Esophagus squamous epithelium (tissue), 4 donors: ENCODE data around the gene TUT4.

Source experiments
- POLR2A ChIP-seq, 4 donors: fragments of 450-650 bp; IDR thresholded peaks; one replicate each; pipeline ENCODE4 v1.6.1; 2017; ENCODE audit warnings: antibody characterized with exemption in 4 of 4, mild to moderate bottlenecking in 4 of 4, moderate library complexity in 3 of 4
- TF ChIP-seq, protein P1 (sequence below), 6 experiments: fragments of 450-650 bp in 4 of 6; fragments of 200-600 bp in 2 of 6; sonication (generic) in 2 of 6; IDR thresholded peaks; one replicate each; pipeline ENCODE4 v1.5.1; 2016 to 2019; ENCODE audit warnings: antibody characterized with exemption in 6 of 6, mild to moderate bottlenecking in 4 of 6, moderate library complexity in 4 of 6

DNA sequence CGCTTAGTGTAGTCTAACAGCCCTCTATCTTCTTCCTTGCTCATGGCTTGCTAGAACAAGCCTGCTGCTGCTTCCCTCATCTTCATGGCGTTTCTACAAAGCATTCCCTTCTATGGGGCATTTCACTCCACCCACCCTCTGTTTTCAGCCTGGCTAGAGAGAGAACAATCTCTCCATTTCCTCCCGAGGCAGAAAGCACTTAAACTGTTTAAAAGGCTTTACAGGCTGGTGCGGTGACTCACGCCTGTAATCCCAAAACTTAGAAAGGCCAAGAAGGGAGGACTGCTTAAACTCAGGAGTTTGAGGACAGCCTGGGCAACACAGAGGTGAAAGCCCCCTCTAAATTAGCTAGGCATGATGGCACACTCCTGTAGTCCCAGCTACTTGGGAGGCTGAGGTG, 166.4 kb downstream of the TUT4 start:
- TF ChIP-seq, protein P1, sequence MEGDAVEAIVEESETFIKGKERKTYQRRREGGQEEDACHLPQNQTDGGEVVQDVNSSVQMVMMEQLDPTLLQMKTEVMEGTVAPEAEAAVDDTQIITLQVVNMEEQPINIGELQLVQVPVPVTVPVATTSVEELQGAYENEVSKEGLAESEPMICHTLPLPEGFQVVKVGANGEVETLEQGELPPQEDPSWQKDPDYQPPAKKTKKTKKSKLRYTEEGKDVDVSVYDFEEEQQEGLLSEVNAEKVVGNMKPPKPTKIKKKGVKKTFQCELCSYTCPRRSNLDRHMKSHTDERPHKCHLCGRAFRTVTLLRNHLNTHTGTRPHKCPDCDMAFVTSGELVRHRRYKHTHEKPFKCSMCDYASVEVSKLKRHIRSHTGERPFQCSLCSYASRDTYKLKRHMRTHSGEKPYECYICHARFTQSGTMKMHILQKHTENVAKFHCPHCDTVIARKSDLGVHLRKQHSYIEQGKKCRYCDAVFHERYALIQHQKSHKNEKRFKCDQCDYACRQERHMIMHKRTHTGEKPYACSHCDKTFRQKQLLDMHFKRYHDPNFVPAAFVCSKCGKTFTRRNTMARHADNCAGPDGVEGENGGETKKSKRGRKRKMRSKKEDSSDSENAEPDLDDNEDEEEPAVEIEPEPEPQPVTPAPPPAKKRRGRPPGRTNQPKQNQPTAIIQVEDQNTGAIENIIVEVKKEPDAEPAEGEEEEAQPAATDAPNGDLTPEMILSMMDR (IDR thresholded peaks at IDR 0.05), result no peak
- no peak for TF ChIP-seq POLR2A (IDR thresholded peaks at IDR 0.05)
